Measurements from ENCODE around the gene EIF2B2. TPM values are rescaled to one million over a fixed set of nuclear protein-coding genes. Genes with fewer than 3 reads are reported as not detected.
A peak's percentile ranks its signal among the peaks of the same experiment; 100 is the strongest.

The EIF2B2 gene
- total and polyA plus RNA-seq, 2 of the 13 experiments (the other 11 are each of a cell fraction or from before 2014, with no cell fraction given): 54.4 to 78.6 TPM

GRCh38 chr14:75051556-75051899, 48.8 kb downstream of the EIF2B2 start:
- no TSS peak for BruUV-seq (replicated peaks)
- peaks cover 19% of the 10 kb centered on the region for H3K79me2 ChIP-seq (ENCODE audit: insufficient read depth, low read length)
- peak overlapping the region; percentile 87 for H3K9ac ChIP-seq (ENCODE audit: insufficient read depth, low read depth, low read length)
- no peaks in the 10 kb centered on the region for H4K20me1 ChIP-seq (ENCODE audit: insufficient read depth, low read length)
- peak overlapping the region; percentile 58 to 75 (median 68); a peak in 5 of 6 replicates for H3K4me3 ChIP-seq (replicated peaks in 1 of 3; ENCODE audit: insufficient read depth in 1 of 3, low read depth in 2 of 3, low read length in 3 of 3)
- no peak for DNase-seq (ENCODE audit: low spot score)
- no peaks in the 10 kb centered on the region for H3K9me3 ChIP-seq (ENCODE audit: low read length)
- H3K36me3 ChIP-seq (replicated peaks in 1 of 2; ENCODE audit: control insufficient read depth in 1 of 2, insufficient read depth in 2 of 2, low read length in 2 of 2): no peaks in the 10 kb centered on the region; a peak in 2 of 5 replicates
- WGBS (ENCODE audit: low lambda C conversion rate): 29% methylated on average over 5 of the region's 5 CpGs
- no peak for FAIRE-seq
- ChIA-PET POLR2A (interaction anchor here (1.2 to 4.2 kb wide), 4 partner anchors 10 to 106 kb away, joined by 4 to 18 read pairs (median 9); partner anchors contain the start of genes ACYP1 and ZC2HC1C), CTCF (ENCODE audit: low intra/inter-chr PET ratio, low total read pairs) (no interaction called here)
- peaks cover 30% of the 10 kb centered on the region for H3K4me1 ChIP-seq (ENCODE audit: insufficient read depth, low read length)
- TF ChIP-seq RXRB (CRISPR knock-in tag; IDR thresholded peaks at IDR 0.05; ENCODE audit: borderline replicate concordance) (peak; percentile 2; the same call in 1 of the 2 replicates), RCOR2 (CRISPR knock-in tag; IDR thresholded peaks at IDR 0.05) (0 out of 2 replicates have a peak, but pooled peaks have one; percentile 0), FIP1L1 (IDR thresholded peaks at IDR 0.05; ENCODE audit: borderline replicate concordance, insufficient read depth, low read depth, low read length) (no peak), SOX5 (CRISPR knock-in tag; IDR thresholded peaks at IDR 0.05; ENCODE audit: borderline replicate concordance) (0 out of 2 replicates have a peak, but pooled peaks have one; percentile 1), ZSCAN5A (CRISPR knock-in tag; IDR thresholded peaks at IDR 0.05; ENCODE audit: borderline replicate concordance) (0 out of 2 replicates have a peak, but pooled peaks have one; percentile 3), ZNF878 (CRISPR knock-in tag; IDR thresholded peaks at IDR 0.05) (0 out of 2 replicates have a peak, but pooled peaks have one; percentile 19), ZNF670 (CRISPR knock-in tag; IDR thresholded peaks at IDR 0.05; ENCODE audit: borderline replicate concordance) (no peak), LCORL (IDR thresholded peaks at IDR 0.05) (no peak), LCORL (CRISPR knock-in tag; IDR thresholded peaks at IDR 0.05) (0 out of 2 replicates have a peak, but pooled peaks have one; percentile 8)
- TF ChIP-seq, protein P1, sequence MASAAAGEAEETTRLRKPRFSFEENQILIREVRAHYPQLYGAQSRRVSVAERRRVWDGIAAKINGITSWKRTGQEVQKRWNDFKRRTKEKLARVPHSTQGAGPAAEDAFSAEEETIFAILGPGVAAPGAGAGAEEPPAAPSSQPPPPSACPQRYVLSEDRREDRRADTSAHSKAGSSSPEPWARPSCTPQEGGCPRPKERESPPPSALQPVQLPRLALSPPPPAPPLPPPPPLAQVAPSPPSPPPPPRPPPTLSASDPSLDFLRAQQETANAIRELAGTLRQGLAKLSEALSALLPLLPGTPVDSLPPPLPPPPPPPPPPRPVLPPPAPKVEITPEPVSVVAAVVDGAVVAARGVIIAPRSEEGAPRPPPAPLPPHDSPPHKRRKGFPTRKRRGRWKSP (CRISPR knock-in tag; IDR thresholded peaks at IDR 0.05): 0 out of 2 replicates have a peak, but pooled peaks have one; percentile 1
- in situ Hi-C loops (cut with HindIII; ENCODE audit: extremely low pct_ligation_motif_present, low pct_unique_long_range_greater_than_20kb) (no loop called here), intact Hi-C loops (cut with micrococcal nuclease; ENCODE audit: unreplicated experiment) (no loop called here)
- H3K4me2 ChIP-seq (ENCODE audit: low read depth, low read length): peak overlapping the region; percentile 78
- peak overlapping the region; percentile 81 for H3K27ac ChIP-seq (ENCODE audit: extremely low read length, insufficient read depth, low read length)
- no peak overlapping the region for H2AFZ ChIP-seq (ENCODE audit: low read length)
- no peak for ATAC-seq
- H3K27me3 ChIP-seq (ENCODE audit: control insufficient read depth in 1 of 2, insufficient read depth in 2 of 2, low read length in 2 of 2): no peaks in the 10 kb centered on the region

Measured in HepG2 (cell line).